HCT116 (cell line): Measurements from ENCODE around the gene SPEM3. TPM values are rescaled to one million over a fixed set of nuclear protein-coding genes. Genes with fewer than 3 reads are reported as not detected.

Experiments
- ATAC-seq: fragments of 200-7000 bp; cut with Tn5 transposase; 2 replicates; pipeline ENCODE4 v1.9.1; 2020; ENCODE audit warnings: mild to moderate bottlenecking, moderate library complexity
- BruUV-seq: library from RNA; stranded (reverse); fragments of 400-500 nt; replicated peaks from 2 replicates; lab custom pipeline; 2021; lab: Mats Ljungman, UMichigan
- CTCF ChIA-PET: fragments of 300-600 bp; sonication (Branson Sonifier 250); formaldehyde crosslinking; loops from one replicate; lab custom pipeline; 2021; ENCODE audit warnings: antibody characterized with exemption; lab: Charles Lee
- POLR2A ChIA-PET: fragments of 300-600, 350-600 bp; sonication (Branson Sonifier 250); formaldehyde crosslinking; loops from one replicate; lab custom pipeline; 2021; ENCODE audit warnings: antibody characterized with exemption; lab: Charles Lee
- RAD21 ChIA-PET, 2 experiments: fragments of 300-600 bp; sonication (Branson Sonifier 250); formaldehyde crosslinking; loops; one replicate each; lab custom pipeline; 2023; ENCODE audit warnings: low total read pairs in 2 of 2; ENCODE audit not compliant: uncharacterized antibody in 2 of 2, unreplicated experiment in 2 of 2, low non-redundant PET in 1 of 2; lab: Charles Lee
- DNase-seq: peaks from one replicate; pipeline ENCODE4 v3.0.0-alpha.2; 2010; ENCODE audit warnings: low read depth, low spot score
- H2AFZ ChIP-seq: fragments of 200-600 bp; shearing (Covaris generic), sonication (generic); 2 replicates; pipeline ENCODE4 v1.6.1; 2017; ENCODE audit warnings: low read depth, mixed run types, mixed read lengths, antibody characterized with exemption, low read length; ENCODE audit not compliant: poor library complexity, severe bottlenecking
- H3K27ac ChIP-seq: 2 replicates; pipeline ENCODE4 v1.5.1; 2012; ENCODE audit warnings: low read depth, low read length
- H3K27me3 ChIP-seq: fragments of 200-600 bp; sonication (generic); 2 replicates; pipeline ENCODE4 v1.6.1; 2016; ENCODE audit warnings: mixed run types, low read length, mixed read lengths; ENCODE audit not compliant: insufficient read depth
- H3K36me3 ChIP-seq, 2 experiments: fragments of 200-500 bp in 1 of 2; fragments of 200-600 bp in 1 of 2; sonication (Bioruptor generic) in 1 of 2; sonication (generic) in 1 of 2; 2 replicates each; pipeline versions ENCODE4 v1.5.1 to v1.6.1; 2014 to 2016; ENCODE audit warnings: low read length in 2 of 2, inconsistent platforms in 1 of 2, mixed read lengths in 1 of 2, mixed run types in 1 of 2; ENCODE audit not compliant: insufficient read depth in 2 of 2, control insufficient read depth in 1 of 2
- H3K4me1 ChIP-seq, 2 experiments: fragments of 200-600 bp in 1 of 2; sonication (generic) in 1 of 2; 2 replicates each; pipeline versions ENCODE4 v1.5.1 to v1.6.1; 2012 to 2017; ENCODE audit warnings: low read length in 2 of 2, inconsistent platforms in 1 of 2, mild to moderate bottlenecking in 1 of 2, mixed read lengths in 1 of 2, mixed run types in 1 of 2, moderate library complexity in 1 of 2; ENCODE audit not compliant: insufficient read depth in 2 of 2, control insufficient read depth in 1 of 2
- H3K4me2 ChIP-seq: fragments of 200-600 bp; sonication (generic); 2 replicates; pipeline ENCODE4 v1.6.1; 2017; ENCODE audit warnings: mixed run types, low read length, mixed read lengths
- H3K4me3 ChIP-seq, 2 experiments: fragments of 200-600 bp in 1 of 2; sonication (generic) in 1 of 2; replicated peaks in 1 of 2; 2 replicates each; pipeline ENCODE4 v1.5.1; 2011 to 2016; ENCODE audit warnings: low read length in 2 of 2, control low read depth in 1 of 2, low read depth in 1 of 2, mild to moderate bottlenecking in 1 of 2, mixed read lengths in 1 of 2, mixed run types in 1 of 2
- H3K79me2 ChIP-seq: fragments of 200-600 bp; sonication (generic); 2 replicates; pipeline ENCODE4 v1.6.1; 2017; ENCODE audit warnings: mild to moderate bottlenecking, mixed run types, low read length, moderate library complexity, mixed read lengths; ENCODE audit not compliant: insufficient read depth
- H3K9ac ChIP-seq: fragments of 200-600 bp; sonication (generic); 2 replicates; pipeline ENCODE4 v1.6.1; 2016; ENCODE audit warnings: low read length, mixed read lengths
- H3K9me2 ChIP-seq: fragments of 200-600 bp; sonication (generic), shearing (Covaris generic); 2 replicates; pipeline ENCODE4 v1.6.1; 2017; ENCODE audit warnings: mixed run types, mild to moderate bottlenecking, moderate library complexity; ENCODE audit not compliant: insufficient read depth
- H3K9me3 ChIP-seq, 2 experiments: fragments of 200-500 bp in 1 of 2; fragments of 200-600 bp in 1 of 2; sonication (Bioruptor generic) in 1 of 2; sonication (generic) in 1 of 2; 2 replicates each; pipeline ENCODE4 v1.6.1; 2014 to 2017; ENCODE audit warnings: low read length in 2 of 2, mixed read lengths in 2 of 2, inconsistent platforms in 1 of 2, low read depth in 1 of 2, mild to moderate bottlenecking in 1 of 2, mixed run types in 1 of 2, moderate library complexity in 1 of 2; ENCODE audit not compliant: control insufficient read depth in 1 of 2, insufficient read depth in 1 of 2
- H4K20me1 ChIP-seq: fragments of 200-600 bp; sonication (generic), shearing (Covaris generic); 2 replicates; pipeline ENCODE4 v1.6.1; 2017; ENCODE audit warnings: mixed run types, mild to moderate bottlenecking, moderate library complexity; ENCODE audit not compliant: insufficient read depth
- CEBPB ChIP-seq: IDR thresholded peaks from 2 replicates; pipeline ENCODE4 v1.6.1; 2012; ENCODE audit warnings: low read depth
- EGR1 ChIP-seq: IDR thresholded peaks from 2 replicates; pipeline ENCODE4 v1.6.1; 2012; ENCODE audit warnings: low read depth
- ELF1 ChIP-seq: IDR thresholded peaks from 2 replicates; pipeline ENCODE4 v1.6.1; 2012; ENCODE audit warnings: low read depth, borderline replicate concordance
- EZH2 ChIP-seq: fragments of 200-600 bp; sonication (generic); IDR thresholded peaks from 2 replicates; pipeline ENCODE4 v1.6.1; 2017; ENCODE audit warnings: antibody characterized with exemption, mixed run types
- EZH2phosphoT487 ChIP-seq: fragments of 200-600 bp; IDR thresholded peaks from 2 replicates; pipeline ENCODE4 v1.6.1; 2018; ENCODE audit warnings: antibody characterized with exemption, borderline replicate concordance
- FOSL1 ChIP-seq: IDR thresholded peaks from 2 replicates; pipeline ENCODE4 v1.6.1; 2012; ENCODE audit warnings: low read depth
- JUND ChIP-seq: IDR thresholded peaks from 2 replicates; pipeline ENCODE4 v1.6.1; 2012
- POLR2A ChIP-seq: IDR thresholded peaks from 2 replicates; pipeline ENCODE4 v1.7.0; 2011; ENCODE audit warnings: borderline replicate concordance; ENCODE audit not compliant: insufficient read depth, insufficient read length; ENCODE audit errors: extremely low read depth
- RAD21 ChIP-seq: IDR thresholded peaks from 2 replicates; pipeline ENCODE4 v1.6.1; 2012; ENCODE audit warnings: low read depth, mild to moderate bottlenecking
- SRF ChIP-seq: IDR thresholded peaks from 2 replicates; pipeline ENCODE4 v1.6.1; 2012; ENCODE audit warnings: low read depth
- TCF7L2 ChIP-seq: IDR thresholded peaks from 2 replicates; pipeline ENCODE4 v1.7.0; 2011; ENCODE audit warnings: borderline replicate concordance, inconsistent platforms; ENCODE audit not compliant: insufficient read depth, insufficient read length; ENCODE audit errors: extremely low read depth
- ZFX ChIP-seq: fragments of 450-650 bp; IDR thresholded peaks from 2 replicates; pipeline ENCODE4 v1.6.1; 2017
- ZNF274 ChIP-seq: fragments of 200-500 bp; sonication (Bioruptor generic); IDR thresholded peaks from 2 replicates; pipeline ENCODE4 v1.6.1; 2014; ENCODE audit warnings: mild to moderate bottlenecking, low read depth, low read length, inconsistent platforms
- intact Hi-C: fragments of 100-400 bp; cut with micrococcal nuclease; formaldehyde crosslinking; loops from 2 replicates; pipeline ENCODE4 v1.10.0; 2022
- total RNA-seq: library from RNA; stranded (reverse); gene quantifications from one replicate; pipeline ENCODE4 v1.2.1, GENCODE V29; 2021; ENCODE audit not compliant: unreplicated experiment
- TF ChIP-seq, protein P1 (sequence below): IDR thresholded peaks from 2 replicates; pipeline ENCODE4 v1.6.1; 2012
- TF ChIP-seq, protein P2 (sequence below): IDR thresholded peaks from 2 replicates; pipeline ENCODE4 v1.6.1; 2011; ENCODE audit warnings: mild to moderate bottlenecking, low read length, moderate library complexity; ENCODE audit not compliant: insufficient replicate concordance; ENCODE audit errors: extremely low read depth
- TF ChIP-seq, protein P3 (sequence below): IDR thresholded peaks from 2 replicates; pipeline ENCODE4 v1.6.1; 2012

Gene SPEM3
- total RNA-seq, 1 experiment from 2014 or later: not detected

- no peak for TF ChIP-seq CEBPB
- TF ChIP-seq EGR1: no peak
- TF ChIP-seq, protein P1, sequence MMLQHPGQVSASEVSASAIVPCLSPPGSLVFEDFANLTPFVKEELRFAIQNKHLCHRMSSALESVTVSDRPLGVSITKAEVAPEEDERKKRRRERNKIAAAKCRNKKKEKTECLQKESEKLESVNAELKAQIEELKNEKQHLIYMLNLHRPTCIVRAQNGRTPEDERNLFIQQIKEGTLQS: no peak
Measured at GRCh38 chr17:7467498-7467897, 38.8 kb downstream of the SPEM3 start (continued).

GRCh38 chr17:7468290-7468689 lies 39.6 kb downstream of the SPEM3 start:
- CTCF ChIA-PET: no interaction called here
- no peak overlapping the region for H2AFZ ChIP-seq
- peaks cover 4% of the 10 kb centered on the region; the same call in 1 of the 2 replicates for H3K79me2 ChIP-seq
- ATAC-seq: no peak
- H3K9me2 ChIP-seq: no peaks in the 10 kb centered on the region
- no peak overlapping the region for H3K27ac ChIP-seq
- H3K9me3 ChIP-seq: no peaks in the 10 kb centered on the region
- POLR2A ChIA-PET: no interaction called here
- no peaks in the 10 kb centered on the region for H3K27me3 ChIP-seq
- RAD21 ChIA-PET: no interaction called here
- H3K9ac ChIP-seq: no peak overlapping the region
- H3K36me3 ChIP-seq: no peaks in the 10 kb centered on the region; a peak in 2 of 4 replicates
- no peak for DNase-seq
- H3K4me1 ChIP-seq: peaks cover 0 to 5% of the 10 kb centered on the region in 2 experiments; a peak in 1 of 4 replicates
- no peak overlapping the region for H3K4me2 ChIP-seq
- no TSS peak for BruUV-seq
- TF ChIP-seq, protein P2, sequence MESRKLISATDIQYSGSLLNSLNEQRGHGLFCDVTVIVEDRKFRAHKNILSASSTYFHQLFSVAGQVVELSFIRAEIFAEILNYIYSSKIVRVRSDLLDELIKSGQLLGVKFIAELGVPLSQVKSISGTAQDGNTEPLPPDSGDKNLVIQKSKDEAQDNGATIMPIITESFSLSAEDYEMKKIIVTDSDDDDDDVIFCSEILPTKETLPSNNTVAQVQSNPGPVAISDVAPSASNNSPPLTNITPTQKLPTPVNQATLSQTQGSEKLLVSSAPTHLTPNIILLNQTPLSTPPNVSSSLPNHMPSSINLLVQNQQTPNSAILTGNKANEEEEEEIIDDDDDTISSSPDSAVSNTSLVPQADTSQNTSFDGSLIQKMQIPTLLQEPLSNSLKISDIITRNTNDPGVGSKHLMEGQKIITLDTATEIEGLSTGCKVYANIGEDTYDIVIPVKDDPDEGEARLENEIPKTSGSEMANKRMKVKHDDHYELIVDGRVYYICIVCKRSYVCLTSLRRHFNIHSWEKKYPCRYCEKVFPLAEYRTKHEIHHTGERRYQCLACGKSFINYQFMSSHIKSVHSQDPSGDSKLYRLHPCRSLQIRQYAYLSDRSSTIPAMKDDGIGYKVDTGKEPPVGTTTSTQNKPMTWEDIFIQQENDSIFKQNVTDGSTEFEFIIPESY: no peak
- TF ChIP-seq, protein P3, sequence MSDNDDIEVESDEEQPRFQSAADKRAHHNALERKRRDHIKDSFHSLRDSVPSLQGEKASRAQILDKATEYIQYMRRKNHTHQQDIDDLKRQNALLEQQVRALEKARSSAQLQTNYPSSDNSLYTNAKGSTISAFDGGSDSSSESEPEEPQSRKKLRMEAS: no peak
- TF ChIP-seq ELF1 (no peak), SRF (no peak), EZH2 (no peak), RAD21 (no peak), EZH2phosphoT487 (no peak), JUND (no peak), EGR1 (no peak), ZNF274 (no peak), ZFX (no peak), FOSL1 (no peak), TCF7L2 (no peak), POLR2A (no peak)
- H4K20me1 ChIP-seq: no peaks in the 10 kb centered on the region
- intact Hi-C loops: no loop called here
- no peak overlapping the region for H3K4me3 ChIP-seq
